Brain microvascular endothelial cell (primary cell): ENCODE data around the gene AVL9.

Experiments used
- DNase-seq: peaks from one replicate; pipeline ENCODE4 v3.0.0-alpha.2; 2020
- H3K27ac ChIP-seq: fragments of 250-450 bp; sonication (Bioruptor Pico); 2 replicates; pipeline ENCODE4 v1.5.1; 2020; ENCODE audit warnings: mild to moderate bottlenecking, moderate library complexity
- H3K27me3 ChIP-seq: fragments of 250-450 bp; sonication (Bioruptor Pico); replicated peaks from 2 replicates; pipeline ENCODE4 v1.5.1; 2020; ENCODE audit warnings: mild to moderate bottlenecking
- H3K36me3 ChIP-seq: fragments of 250-450 bp; sonication (Bioruptor Pico); replicated peaks from 2 replicates; pipeline ENCODE4 v1.5.1; 2020; ENCODE audit warnings: mild to moderate bottlenecking
- H3K4me3 ChIP-seq: 2 replicates; pipeline ENCODE4 v1.5.1; 2011; ENCODE audit warnings: low read depth, mild to moderate bottlenecking, control low read depth, low read length, moderate library complexity
- in situ Hi-C: cut with HindIII; loops from 2 replicates; pipeline ENCODE4 v1.10.0; 2017; ENCODE audit warnings: low sequenced_read_pairs, low pct_ligation_motif_present
- TF ChIP-seq, protein P1 (sequence below): IDR thresholded peaks from 2 replicates; pipeline ENCODE4 v1.5.1; 2011; ENCODE audit warnings: low read depth, mild to moderate bottlenecking, moderate library complexity, low read length, control low read depth, inconsistent platforms; ENCODE audit errors: missing control alignments

The AVL9 gene

DNA sequence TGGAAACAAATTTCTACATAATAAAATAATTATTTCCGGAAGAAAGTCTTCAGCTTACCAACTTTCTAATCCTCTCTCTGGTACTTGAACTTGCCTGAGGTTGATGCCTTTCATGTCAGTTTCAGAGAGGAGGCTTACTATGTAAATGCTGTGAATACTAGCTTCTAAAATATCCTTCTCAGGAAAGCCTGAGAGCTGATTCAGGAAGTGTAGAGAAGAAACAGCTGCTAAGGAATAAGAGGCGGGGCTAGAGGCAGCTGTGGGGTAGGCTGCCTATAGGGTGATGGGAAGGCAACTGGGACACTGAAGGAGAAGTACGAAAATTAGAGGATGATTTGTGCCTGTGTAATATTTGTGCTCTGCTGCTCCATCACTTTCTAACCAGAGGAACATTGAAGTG, 69.3 kb downstream of the AVL9 start:
- TF ChIP-seq, protein P1, sequence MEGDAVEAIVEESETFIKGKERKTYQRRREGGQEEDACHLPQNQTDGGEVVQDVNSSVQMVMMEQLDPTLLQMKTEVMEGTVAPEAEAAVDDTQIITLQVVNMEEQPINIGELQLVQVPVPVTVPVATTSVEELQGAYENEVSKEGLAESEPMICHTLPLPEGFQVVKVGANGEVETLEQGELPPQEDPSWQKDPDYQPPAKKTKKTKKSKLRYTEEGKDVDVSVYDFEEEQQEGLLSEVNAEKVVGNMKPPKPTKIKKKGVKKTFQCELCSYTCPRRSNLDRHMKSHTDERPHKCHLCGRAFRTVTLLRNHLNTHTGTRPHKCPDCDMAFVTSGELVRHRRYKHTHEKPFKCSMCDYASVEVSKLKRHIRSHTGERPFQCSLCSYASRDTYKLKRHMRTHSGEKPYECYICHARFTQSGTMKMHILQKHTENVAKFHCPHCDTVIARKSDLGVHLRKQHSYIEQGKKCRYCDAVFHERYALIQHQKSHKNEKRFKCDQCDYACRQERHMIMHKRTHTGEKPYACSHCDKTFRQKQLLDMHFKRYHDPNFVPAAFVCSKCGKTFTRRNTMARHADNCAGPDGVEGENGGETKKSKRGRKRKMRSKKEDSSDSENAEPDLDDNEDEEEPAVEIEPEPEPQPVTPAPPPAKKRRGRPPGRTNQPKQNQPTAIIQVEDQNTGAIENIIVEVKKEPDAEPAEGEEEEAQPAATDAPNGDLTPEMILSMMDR: no peak
- no peaks in the 10 kb centered on the region for H3K27me3 ChIP-seq
- in situ Hi-C loops: no loop called here
- H3K27ac ChIP-seq: no peak overlapping the region
- DNase-seq: peak; percentile 22
- peaks cover 12% of the 10 kb centered on the region for H3K36me3 ChIP-seq
- H3K4me3 ChIP-seq: no peak overlapping the region

DNA sequence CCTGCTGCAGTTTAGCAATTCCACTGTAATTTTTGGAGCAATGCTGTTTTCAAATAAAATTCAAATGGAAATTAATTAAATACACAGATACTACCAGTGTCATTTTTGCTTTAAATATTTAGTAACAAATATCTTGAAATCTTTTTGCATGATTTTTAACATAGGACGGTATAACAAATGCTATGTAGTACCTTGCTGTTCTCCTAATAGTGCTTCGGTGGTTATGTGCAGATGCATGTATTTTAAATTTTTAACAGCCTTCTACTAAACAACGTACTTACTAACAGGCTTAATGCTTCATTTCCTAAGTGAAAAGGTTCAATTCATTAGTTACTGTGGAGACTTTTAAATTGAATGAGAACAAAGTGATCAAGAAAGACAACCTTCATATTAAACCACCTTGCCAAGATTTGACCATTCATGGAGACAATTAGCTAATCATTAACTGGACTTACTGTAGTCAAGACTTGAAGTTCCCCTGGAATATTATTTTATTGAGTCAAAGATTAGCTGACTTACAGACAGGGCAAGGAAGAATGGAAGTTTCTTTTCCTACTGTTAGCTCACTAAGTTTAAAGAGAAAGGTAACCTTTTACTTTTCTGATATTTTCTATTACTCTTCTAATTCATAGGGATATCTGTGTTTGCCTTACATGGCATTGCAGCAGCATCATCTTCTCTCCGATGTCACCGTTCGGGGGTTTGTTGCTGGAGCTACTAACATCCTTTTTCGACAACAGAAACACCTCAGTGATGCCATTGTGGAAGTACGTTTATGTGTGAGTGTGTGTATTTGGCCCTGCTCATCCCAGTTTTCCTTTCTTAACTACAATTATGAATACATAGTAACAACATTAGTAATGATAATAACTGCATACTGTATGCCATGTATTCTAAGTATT, 74.3 kb downstream of the AVL9 start:
- H3K27ac ChIP-seq: no peak overlapping the region
- TF ChIP-seq, protein P1: no peak
- in situ Hi-C loops: no loop called here
- H3K27me3 ChIP-seq: no peaks in the 10 kb centered on the region
- no peak for DNase-seq
- H3K36me3 ChIP-seq: peaks cover 15% of the 10 kb centered on the region
- no peak overlapping the region for H3K4me3 ChIP-seq

DNA sequence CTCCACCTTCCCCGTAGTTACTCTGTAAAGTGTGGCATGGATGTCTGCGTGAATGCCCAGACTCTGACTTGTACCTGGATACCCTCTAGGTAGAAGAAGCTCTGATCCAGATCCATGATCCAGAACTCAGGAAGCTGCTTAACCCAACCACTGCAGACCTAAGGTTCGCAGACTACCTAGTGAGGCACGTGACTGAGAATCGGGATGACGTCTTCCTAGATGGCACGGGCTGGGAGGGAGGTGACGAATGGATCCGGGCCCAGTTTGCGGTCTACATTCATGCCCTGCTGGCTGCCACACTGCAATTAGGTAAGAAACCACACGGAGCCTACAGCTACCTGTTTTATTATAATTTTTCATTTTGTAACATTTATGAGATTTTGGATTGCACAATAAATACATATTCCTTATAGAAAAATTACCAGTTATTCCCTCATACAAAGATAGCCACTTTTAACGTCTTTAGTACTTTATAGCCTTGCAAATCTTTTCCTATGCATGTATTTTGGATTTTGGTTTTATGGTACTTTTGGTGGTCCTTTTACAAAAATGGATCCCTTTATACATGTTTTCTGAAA, 77.9 kb downstream of the AVL9 start:
- no peak for DNase-seq
- Histone ChIP-seq H3K27ac (no peak overlapping the region), H3K27me3 (no peaks in the 10 kb centered on the region), H3K4me3 (no peak overlapping the region), H3K36me3 (peaks cover 26% of the 10 kb centered on the region)
- TF ChIP-seq, protein P1: no peak
- in situ Hi-C loops: no loop called here

DNA sequence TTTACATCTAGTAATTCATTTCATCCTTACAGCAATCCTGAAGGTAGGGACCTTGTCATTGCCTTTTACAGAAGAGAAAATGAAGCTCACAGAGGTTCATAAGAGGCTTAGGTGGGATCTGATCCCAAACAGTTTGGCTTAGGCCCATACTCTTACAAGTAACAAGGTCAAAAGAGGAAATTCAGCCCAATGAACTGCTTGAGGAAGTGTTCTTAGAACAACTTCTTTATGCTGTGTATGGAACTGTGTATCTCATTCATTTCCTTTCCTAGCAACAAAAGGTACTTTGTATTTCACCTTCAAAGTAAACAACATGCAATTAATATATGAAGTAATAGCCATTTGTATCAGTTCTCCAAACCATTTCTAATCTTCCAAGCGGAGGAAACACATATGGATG, 79.3 kb downstream of the AVL9 start:
- Histone ChIP-seq H3K4me3 (no peak overlapping the region), H3K36me3 (peaks cover 30% of the 10 kb centered on the region), H3K27me3 (no peaks in the 10 kb centered on the region), H3K27ac (no peak overlapping the region)
- no peak for DNase-seq
- TF ChIP-seq, protein P1: no peak
- in situ Hi-C loops: no loop called here

DNA sequence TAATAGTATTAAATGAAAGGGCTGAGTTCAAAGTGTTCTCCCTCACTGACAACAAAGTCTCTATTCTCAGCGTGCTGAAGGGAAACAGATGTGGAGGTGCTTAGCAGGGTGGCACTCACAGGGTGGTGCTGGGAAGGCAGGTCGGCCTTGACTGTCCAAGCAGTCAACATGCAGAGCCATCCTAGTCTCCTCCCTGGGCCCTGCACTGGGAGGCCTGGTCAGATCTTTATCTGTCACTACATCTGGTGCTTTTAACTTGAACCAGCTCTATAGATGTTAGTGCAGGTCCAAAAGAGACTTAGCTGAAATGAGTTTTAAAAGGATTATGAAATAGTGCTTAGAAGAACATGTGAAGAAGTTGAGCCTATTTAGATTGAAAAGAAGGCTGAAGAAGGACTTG, 82.1 kb downstream of the AVL9 start:
- in situ Hi-C loops: no loop called here
- Histone ChIP-seq H3K36me3 (peaks cover 48% of the 10 kb centered on the region), H3K27ac (no peak overlapping the region), H3K4me3 (no peak overlapping the region), H3K27me3 (no peaks in the 10 kb centered on the region)
- TF ChIP-seq, protein P1: no peak
- no peak for DNase-seq
